Measurements from ENCODE around the gene VPS52.

The VPS52 gene

DNA sequence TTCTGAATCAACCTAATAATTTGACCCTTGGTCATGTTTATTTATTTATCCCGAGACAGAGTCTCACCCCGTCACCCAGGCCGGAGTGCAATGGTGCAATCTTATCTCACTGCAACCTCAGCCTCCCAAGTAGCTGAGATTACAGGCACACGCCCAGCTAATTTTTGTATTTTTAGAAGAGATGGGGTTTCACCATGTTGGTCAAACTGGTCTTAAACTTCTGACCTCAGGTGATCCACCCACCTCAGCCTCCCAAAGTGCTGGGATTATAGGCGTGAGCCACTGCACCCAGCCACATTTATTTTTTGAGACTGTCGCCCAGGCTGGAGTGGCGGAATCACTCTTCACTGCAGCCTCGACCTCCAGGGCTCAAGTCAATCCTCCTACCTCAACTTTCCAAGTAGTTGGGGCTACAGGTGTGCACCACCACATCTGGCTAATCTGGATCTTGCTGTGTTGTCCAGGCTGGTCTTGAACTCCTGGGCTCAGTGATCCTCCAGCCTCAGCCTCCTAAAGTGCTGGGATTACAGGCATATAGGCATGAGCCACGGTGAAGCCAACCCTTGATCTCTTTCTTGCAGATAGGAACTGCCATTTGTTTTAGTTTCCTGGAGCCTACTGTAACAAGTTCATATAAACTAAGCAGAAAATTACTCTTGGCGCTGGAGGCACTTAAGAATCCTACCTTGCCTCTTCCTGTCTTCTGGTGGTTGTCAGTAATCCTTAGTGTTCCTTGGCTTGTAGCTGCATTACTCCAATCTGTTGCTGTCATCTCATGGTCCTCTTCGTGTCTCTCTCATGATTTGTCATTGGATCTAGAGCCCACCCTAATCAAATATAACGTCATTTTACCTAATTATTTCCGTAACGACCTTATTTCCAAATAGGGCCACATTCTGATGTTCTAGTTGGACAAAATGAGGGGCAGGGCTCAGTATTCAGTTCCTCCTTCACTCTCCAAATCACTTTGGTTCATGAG, 2.5 kb upstream of the VPS52 start:
- no peak overlapping the region for H2AK5ac ChIP-seq (ENCODE audit: low read depth, low read length)
- H3K4me1 ChIP-seq (ENCODE audit: control insufficient read depth in 2 of 2, insufficient read depth in 1 of 2, low read depth in 1 of 2, low read length in 2 of 2): peaks cover 21 to 27% of the 10 kb centered on the region in 2 donors
- no peak overlapping the region for H3K4me2 ChIP-seq (ENCODE audit: insufficient read depth, low read length, poor library complexity, severe bottlenecking)
- no peak overlapping the region for H2AFZ ChIP-seq (ENCODE audit: low read length)
- H2BK12ac ChIP-seq (ENCODE audit: low read length): no peak overlapping the region
- H2BK120ac ChIP-seq (ENCODE audit: low read depth, low read length): no peak overlapping the region
- DNase-seq (ENCODE audit: low spot score): no peak
- no CpG with 5 or more reads among the region's 14 CpGs for WGBS, 2 donors (ENCODE audit: extremely low coverage in 2 of 2, insufficient read length in 2 of 2, insufficient replicate concordance in 1 of 2)
- no peak overlapping the region for H3K27ac ChIP-seq (replicated peaks; ENCODE audit: low read length)
- no peaks in the 10 kb centered on the region for H3K27me3 ChIP-seq (ENCODE audit: control insufficient read depth in 3 of 3, insufficient read depth in 3 of 3, low read depth in 1 of 3, low read length in 3 of 3)
- peaks cover 37 to 69% of the 10 kb centered on the region in 2 donors for H3K36me3 ChIP-seq (replicated peaks in 1 of 2; ENCODE audit: control insufficient read depth in 2 of 2, insufficient read depth in 2 of 2, low read length in 2 of 2)
- no peak overlapping the region for H3K4ac ChIP-seq (ENCODE audit: low read length)
- no peak overlapping the region for H3K4me3 ChIP-seq (ENCODE audit: low read length in 2 of 2)
- no peak overlapping the region for H4K8ac ChIP-seq (ENCODE audit: low read depth, low read length)
- no peak overlapping the region for H4K91ac ChIP-seq (ENCODE audit: low read depth, low read length, poor library complexity)
- H3K9ac ChIP-seq (ENCODE audit: low read depth, low read length, poor library complexity): no peak overlapping the region
- no peak overlapping the region for H2BK15ac ChIP-seq (ENCODE audit: low read length)
- H3K23ac ChIP-seq (ENCODE audit: low read depth, low read length, poor library complexity): no peak overlapping the region
- peaks cover 8% of the 10 kb centered on the region for H3K79me1 ChIP-seq (ENCODE audit: low read depth, low read length)
- no peak overlapping the region for H2BK5ac ChIP-seq (ENCODE audit: low read length)
- H3K18ac ChIP-seq (ENCODE audit: low read length): no peak overlapping the region
- no peak overlapping the region for H3K14ac ChIP-seq (ENCODE audit: low read length)
- H3K9me3 ChIP-seq (replicated peaks in 1 of 2; ENCODE audit: control insufficient read depth in 2 of 2, insufficient read depth in 1 of 2, low read depth in 1 of 2, low read length in 2 of 2): no peaks in the 10 kb centered on the region

DNA sequence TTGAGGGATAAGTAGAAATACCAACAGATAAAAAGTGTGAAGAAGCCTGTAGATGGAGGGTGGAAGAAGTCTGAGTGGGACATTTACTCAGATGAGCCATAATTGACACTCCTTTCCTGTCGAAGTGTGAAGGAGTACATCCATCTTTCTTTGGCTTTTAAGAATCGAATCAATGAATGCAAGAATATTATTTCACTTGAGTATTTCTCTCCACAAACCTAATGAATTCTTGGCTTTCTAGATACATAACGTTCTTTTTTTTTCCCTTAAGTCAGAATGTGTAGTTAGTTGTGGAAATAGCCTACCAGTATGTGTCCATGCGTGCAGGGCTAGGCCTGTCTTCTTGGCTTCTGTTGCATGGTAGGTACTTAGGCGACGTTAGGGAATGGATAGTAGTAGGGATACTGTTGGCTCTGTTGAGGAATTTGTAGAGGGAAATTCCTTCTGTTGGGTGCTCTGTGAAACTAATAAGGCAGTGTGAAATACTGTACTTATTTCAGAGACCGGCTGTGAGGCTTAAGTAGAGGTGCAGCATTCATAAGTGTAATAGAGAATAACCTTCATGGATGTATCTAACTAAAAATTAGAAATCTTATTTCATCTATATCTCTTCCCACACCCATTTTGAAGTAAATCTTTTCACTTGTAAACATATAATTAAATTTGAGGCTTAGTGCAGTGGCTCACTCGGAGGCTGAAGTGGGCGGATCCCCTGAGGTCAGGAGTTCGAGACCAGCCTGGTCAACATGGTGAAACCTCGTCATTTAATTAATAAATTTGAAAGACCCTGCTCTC, 1.6 kb upstream of the VPS52 start:
- H4K8ac ChIP-seq (ENCODE audit: low read depth, low read length): no peak overlapping the region
- H3K9me3 ChIP-seq (replicated peaks in 1 of 2; ENCODE audit: control insufficient read depth in 2 of 2, insufficient read depth in 1 of 2, low read depth in 1 of 2, low read length in 2 of 2): no peaks in the 10 kb centered on the region
- H2AK5ac ChIP-seq (ENCODE audit: low read depth, low read length): no peak overlapping the region
- no peak overlapping the region for H2BK15ac ChIP-seq (ENCODE audit: low read length)
- no peak overlapping the region for H2BK120ac ChIP-seq (ENCODE audit: low read depth, low read length)
- no peak overlapping the region for H3K14ac ChIP-seq (ENCODE audit: low read length)
- peaks cover 21 to 27% of the 10 kb centered on the region in 2 donors for H3K4me1 ChIP-seq (ENCODE audit: control insufficient read depth in 2 of 2, insufficient read depth in 1 of 2, low read depth in 1 of 2, low read length in 2 of 2)
- peaks cover 8% of the 10 kb centered on the region for H3K79me1 ChIP-seq (ENCODE audit: low read depth, low read length)
- H3K4me2 ChIP-seq (ENCODE audit: insufficient read depth, low read length, poor library complexity, severe bottlenecking): peak overlapping the region; percentile 67
- H3K18ac ChIP-seq (ENCODE audit: low read length): no peak overlapping the region
- no peak overlapping the region for H3K9ac ChIP-seq (ENCODE audit: low read depth, low read length, poor library complexity)
- no peak overlapping the region for H3K4ac ChIP-seq (ENCODE audit: low read length)
- H3K36me3 ChIP-seq (replicated peaks in 1 of 2; ENCODE audit: control insufficient read depth in 2 of 2, insufficient read depth in 2 of 2, low read length in 2 of 2): peaks cover 31 to 69% of the 10 kb centered on the region in 2 donors
- no peak overlapping the region for H2BK12ac ChIP-seq (ENCODE audit: low read length)
- no peak for DNase-seq (ENCODE audit: low spot score)
- H4K91ac ChIP-seq (ENCODE audit: low read depth, low read length, poor library complexity): no peak overlapping the region
- H2BK5ac ChIP-seq (ENCODE audit: low read length): no peak overlapping the region
- no peak overlapping the region for H3K23ac ChIP-seq (ENCODE audit: low read depth, low read length, poor library complexity)
- no CpG with 5 or more reads among the region's 11 CpGs for WGBS, 2 donors (ENCODE audit: extremely low coverage in 2 of 2, insufficient read length in 2 of 2, insufficient replicate concordance in 1 of 2)
- H2AFZ ChIP-seq (ENCODE audit: low read length): no peak overlapping the region
- no peak overlapping the region for H3K27ac ChIP-seq (replicated peaks; ENCODE audit: low read length)
- no peaks in the 10 kb centered on the region for H3K27me3 ChIP-seq (ENCODE audit: control insufficient read depth in 3 of 3, insufficient read depth in 3 of 3, low read depth in 1 of 3, low read length in 3 of 3)
- H3K4me3 ChIP-seq (ENCODE audit: low read length in 2 of 2): peak overlapping the region in 1 of 2 donors; percentile 94

DNA sequence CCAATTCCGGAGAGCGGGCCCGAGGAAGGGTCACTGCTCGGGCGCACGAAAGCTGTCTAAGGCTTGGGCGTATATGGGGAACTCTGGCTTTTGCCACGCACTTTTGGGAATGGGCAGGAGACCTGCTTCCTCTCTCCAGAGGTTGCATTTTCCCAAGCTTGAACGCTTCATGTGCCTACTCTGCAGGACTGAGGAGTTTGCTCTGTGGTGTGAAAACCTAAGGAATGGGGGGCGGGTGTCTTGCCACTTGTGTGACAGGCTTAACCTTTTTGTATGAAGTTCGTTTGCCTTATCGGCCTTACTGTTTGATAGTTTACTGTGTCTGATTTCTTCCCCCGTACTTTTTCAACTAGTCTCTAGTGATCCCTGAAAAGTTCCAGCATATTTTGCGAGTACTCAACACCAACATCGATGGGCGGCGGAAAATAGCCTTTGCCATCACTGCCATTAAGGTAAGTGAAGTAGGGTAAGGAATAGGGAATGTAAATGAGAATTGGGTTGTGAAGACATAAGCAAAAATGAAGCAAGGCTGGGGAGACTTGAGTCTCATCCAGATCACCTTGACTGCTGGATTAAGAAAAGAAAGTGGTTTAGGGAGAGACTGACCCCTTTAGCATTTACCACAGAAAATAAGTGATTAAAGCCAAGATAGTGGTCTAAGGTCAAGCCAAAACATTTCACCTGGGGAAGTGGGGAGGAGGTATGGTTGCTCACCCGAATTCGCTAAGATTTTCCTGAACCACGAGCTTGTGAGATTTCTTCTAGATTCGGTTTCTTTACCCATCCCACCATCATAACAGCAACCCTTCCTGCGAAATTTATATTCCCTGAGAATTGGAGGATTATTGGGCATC, 826 bp upstream of the VPS52 start:
- WGBS, 2 donors (ENCODE audit: extremely low coverage in 2 of 2, insufficient read length in 2 of 2, insufficient replicate concordance in 1 of 2): no CpG with 5 or more reads among the region's 22 CpGs
- Histone ChIP-seq H3K9ac (ENCODE audit: low read depth, low read length, poor library complexity) (peak overlapping the region; percentile 86), H3K4me2 (ENCODE audit: insufficient read depth, low read length, poor library complexity, severe bottlenecking) (peak overlapping the region; percentile 67), H2AFZ (ENCODE audit: low read length) (peak overlapping the region; percentile 78), H4K8ac (ENCODE audit: low read depth, low read length) (no peak overlapping the region), H3K9me3 (replicated peaks in 1 of 2; ENCODE audit: control insufficient read depth in 2 of 2, insufficient read depth in 1 of 2, low read depth in 1 of 2, low read length in 2 of 2) (no peaks in the 10 kb centered on the region), H2BK120ac (ENCODE audit: low read depth, low read length) (no peak overlapping the region), H2BK12ac (ENCODE audit: low read length) (no peak overlapping the region), H3K4me3 (ENCODE audit: low read length in 2 of 2) (peak overlapping the region; percentile 92 to 94), H2BK5ac (ENCODE audit: low read length) (no peak overlapping the region), H3K36me3 (replicated peaks in 1 of 2; ENCODE audit: control insufficient read depth in 2 of 2, insufficient read depth in 2 of 2, low read length in 2 of 2) (peaks cover 34 to 74% of the 10 kb centered on the region in 2 donors), H3K27ac (replicated peaks; ENCODE audit: low read length) (peak overlapping the region; percentile 79), H3K18ac (ENCODE audit: low read length) (peak overlapping the region; percentile 90), H3K79me1 (ENCODE audit: low read depth, low read length) (peaks cover 8% of the 10 kb centered on the region), H4K91ac (ENCODE audit: low read depth, low read length, poor library complexity) (no peak overlapping the region), H2BK15ac (ENCODE audit: low read length) (no peak overlapping the region), H2AK5ac (ENCODE audit: low read depth, low read length) (peak overlapping the region; percentile 70), H3K4ac (ENCODE audit: low read length) (no peak overlapping the region), H3K4me1 (ENCODE audit: control insufficient read depth in 2 of 2, insufficient read depth in 1 of 2, low read depth in 1 of 2, low read length in 2 of 2) (peaks cover 18 to 25% of the 10 kb centered on the region in 2 donors), H3K27me3 (ENCODE audit: control insufficient read depth in 3 of 3, insufficient read depth in 3 of 3, low read depth in 1 of 3, low read length in 3 of 3) (no peaks in the 10 kb centered on the region), H3K23ac (ENCODE audit: low read depth, low read length, poor library complexity) (peak overlapping the region; percentile 86), H3K14ac (ENCODE audit: low read length) (no peak overlapping the region)
- DNase-seq (ENCODE audit: low spot score): no peak

All from neuronal stem cell (in vitro differentiated cells).